Sigmoid colon (tissue), 7 donors: ENCODE data around the gene LAD1. TPM values are rescaled to one million over a fixed set of nuclear protein-coding genes. Genes with fewer than 3 reads are reported as not detected.

Source experiments
- DNase-seq: peaks from one replicate; pipeline ENCODE4 v3.0.0-alpha.2; 2019
- H3K27ac ChIP-seq, 4 donors: fragments of 200-600 bp; sonication (generic); one replicate each; pipeline ENCODE4 v1.5.1; 2016 to 2019; ENCODE audit warnings: mild to moderate bottlenecking in 1 of 4
- H3K27me3 ChIP-seq, 3 donors: fragments of 200-600 bp; sonication (generic); one replicate each; pipeline ENCODE4 v1.5.1; 2019; ENCODE audit warnings: mild to moderate bottlenecking in 1 of 3
- H3K36me3 ChIP-seq, 4 donors: fragments of 200-600 bp; sonication (generic); one replicate each; pipeline ENCODE4 v1.5.1; 2016 to 2019
- H3K4me1 ChIP-seq, 4 donors: fragments of 200-600 bp; sonication (generic); one replicate each; pipeline ENCODE4 v1.5.1; 2017 to 2019
- H3K4me3 ChIP-seq, 4 donors: fragments of 200-600 bp; sonication (generic); one replicate each; pipeline ENCODE4 v1.5.1; 2017 to 2019; ENCODE audit warnings: mild to moderate bottlenecking in 2 of 4, moderate library complexity in 1 of 4
- H3K9me3 ChIP-seq, 4 donors: fragments of 200-600 bp in 3 of 4; sonication (generic) in 3 of 4; one replicate each; pipeline versions ENCODE4 v1.5.1 to v1.6.1; 2013 to 2019
- CTCF ChIP-seq, 4 experiments: fragments of 450-650 bp in 3 of 4; fragments of 200-600 bp in 1 of 4; IDR thresholded peaks; one replicate each; pipeline ENCODE4 v1.5.1; 2016 to 2019; ENCODE audit warnings: antibody characterized with exemption in 4 of 4, mild to moderate bottlenecking in 3 of 4, moderate library complexity in 2 of 4
- EP300 ChIP-seq, 4 donors: sonication (generic); formaldehyde crosslinking; IDR thresholded peaks; one replicate each; pipeline ENCODE4 v1.6.1; 2017; ENCODE audit warnings: antibody characterized with exemption in 4 of 4
- POLR2A ChIP-seq, 2 donors: fragments of 450-650 bp; IDR thresholded peaks; one replicate each; pipeline ENCODE4 v1.6.1; 2016; ENCODE audit warnings: antibody characterized with exemption in 2 of 2, mild to moderate bottlenecking in 2 of 2, moderate library complexity in 2 of 2
- POLR2AphosphoS5 ChIP-seq, 4 donors: sonication (generic); formaldehyde crosslinking; IDR thresholded peaks; one replicate each; pipeline ENCODE4 v1.6.1; 2017; ENCODE audit warnings: antibody characterized with exemption in 4 of 4
- WGBS, 2 donors: extraction: QIAGEN DNeasy Blood & Tissue Kit; methylation state at CpG; one replicate each; pipeline ENCODE4 v1.1.7; 2013; 5-methylcytosine and 5-hydroxymethylcytosine counted together
- intact Hi-C: fragments of 100-400 bp; cut with DNase I; formaldehyde crosslinking; loops from one replicate; pipeline ENCODE4 v1.15.1; 2023
- polyA plus RNA-seq, 3 donors: library from polyadenylated mRNA; stranded (reverse); fragments of 200-250 nt; gene quantifications; one replicate each; pipeline ENCODE4 v1.2.3, GENCODE V29; 2013
- total RNA-seq, 4 donors: library from RNA; depleted of rRNA; stranded (reverse); fragments of >200 nt; gene quantifications; one replicate each; pipeline ENCODE4 v1.1.0, GENCODE V29; 2016
- donor health status: healthy with polysubstance abuse.
- donor health status: Bipolar disorder and iron deficiency.
- donor health status: healthy.

LAD1 gene
- total and polyA plus RNA-seq, 7 donors = 63.7 to 151 (median 102) TPM; not detected in 4

- Histone ChIP-seq H3K9me3 (peaks cover 0 to 3% (median 0%) of the 10 kb centered on the region in 4 donors), H3K27ac (no peak overlapping the region), H3K4me1 (no peaks in the 10 kb centered on the region), H3K36me3 (no peaks in the 10 kb centered on the region), H3K27me3 (peaks cover 0 to 10% (median 0%) of the 10 kb centered on the region in 3 donors), H3K4me3 (no peak overlapping the region)
- no peak for TF ChIP-seq CTCF (IDR thresholded peaks at IDR 0.05)
- no peak for TF ChIP-seq POLR2AphosphoS5 (IDR thresholded peaks at IDR 0.05)
- no peak for TF ChIP-seq POLR2A (IDR thresholded peaks at IDR 0.05)
- no peak for TF ChIP-seq EP300 (IDR thresholded peaks at IDR 0.05)
- 79 to 80% methylated on average over 7 of the region's 7 CpGs for WGBS, 2 donors
- no peak for DNase-seq
- intact Hi-C loops = no loop called here
These were observed 54.7 kb downstream of the LAD1 start for GRCh38 chr1:201344206-201345080.

- Histone ChIP-seq H3K27me3 (no peaks in the 10 kb centered on the region), H3K4me3 (no peak overlapping the region), H3K27ac (no peak overlapping the region), H3K4me1 (no peaks in the 10 kb centered on the region), H3K36me3 (no peaks in the 10 kb centered on the region), H3K9me3 (peaks cover 0 to 3% (median 0%) of the 10 kb centered on the region in 4 donors)
- no peak for TF ChIP-seq CTCF (IDR thresholded peaks at IDR 0.05)
- TF ChIP-seq POLR2AphosphoS5 (IDR thresholded peaks at IDR 0.05) = no peak
- no peak for TF ChIP-seq POLR2A (IDR thresholded peaks at IDR 0.05)
- TF ChIP-seq EP300 (IDR thresholded peaks at IDR 0.05) = no peak
- intact Hi-C loops = no loop called here
- DNase-seq = no peak
- 84 to 91% methylated on average over 1 of the region's 1 CpG for WGBS, 2 donors
These were observed 57.7 kb downstream of the LAD1 start for GRCh38 chr1:201341377-201341776.

GRCh38 chr1:201336711-201337450 is 62.2 kb downstream of the LAD1 start:
- Histone ChIP-seq H3K27ac (no peak overlapping the region), H3K36me3 (no peaks in the 10 kb centered on the region), H3K9me3 (peaks cover 0 to 3% (median 0%) of the 10 kb centered on the region in 4 donors), H3K4me3 (no peak overlapping the region), H3K27me3 (no peaks in the 10 kb centered on the region), H3K4me1 (no peaks in the 10 kb centered on the region)
- intact Hi-C loops = no loop called here
- TF ChIP-seq EP300 (IDR thresholded peaks at IDR 0.05) (no peak), POLR2AphosphoS5 (IDR thresholded peaks at IDR 0.05) (no peak), CTCF (IDR thresholded peaks at IDR 0.05) (no peak), POLR2A (IDR thresholded peaks at IDR 0.05) (no peak)
- 92 to 94% methylated on average over 9 of the region's 9 CpGs for WGBS, 2 donors
- peak; percentile 35 for DNase-seq

GRCh38 chr1:201335901-201336300 is 63.2 kb downstream of the LAD1 start:
- Histone ChIP-seq H3K4me3 (no peak overlapping the region), H3K4me1 (no peaks in the 10 kb centered on the region), H3K27me3 (no peaks in the 10 kb centered on the region), H3K36me3 (no peaks in the 10 kb centered on the region), H3K27ac (no peak overlapping the region), H3K9me3 (no peaks in the 10 kb centered on the region)
- WGBS, 2 donors = 75% methylated on average over 3 of the region's 3 CpGs
- peak; percentile 35 for DNase-seq
- intact Hi-C loops = no loop called here
- no peak for TF ChIP-seq EP300 (IDR thresholded peaks at IDR 0.05)
- TF ChIP-seq POLR2AphosphoS5 (IDR thresholded peaks at IDR 0.05) = no peak
- TF ChIP-seq CTCF (IDR thresholded peaks at IDR 0.05) = no peak
- no peak for TF ChIP-seq POLR2A (IDR thresholded peaks at IDR 0.05)
